ENCODE data around the gene WBP1.

GRCh38 chr2:74420006-74420405, 38.2 kb upstream of the WBP1 start:
- TF ChIP-seq CTCF (IDR thresholded peaks at IDR 0.05; ENCODE audit: extremely low read depth in 1 of 2, insufficient read depth in 1 of 2, low read depth in 1 of 2, low read length in 2 of 2) (no peak), POLR2AphosphoS5 (IDR thresholded peaks at IDR 0.05; ENCODE audit: insufficient read depth, low read depth, low read length) (no peak), POLR2A (IDR thresholded peaks at IDR 0.05; ENCODE audit: low read depth, low read length) (no peak), GATA2 (IDR thresholded peaks at IDR 0.05; ENCODE audit: insufficient read depth, insufficient read length, low read depth, low read length) (no peak), EZH2 (IDR thresholded peaks at IDR 0.05; ENCODE audit: borderline replicate concordance, low read depth, low read length, severe bottlenecking) (no peak), MAX (IDR thresholded peaks at IDR 0.05; ENCODE audit: insufficient read depth, insufficient read length) (no peak), JUN (IDR thresholded peaks at IDR 0.05; ENCODE audit: borderline replicate concordance, insufficient read depth, insufficient read length, low read depth) (no peak)

Measured in endothelial cell of umbilical vein (primary cell).